Right renal cortex interstitium (tissue), 3 donors: ENCODE results near the gene MAMDC2. TPM values are rescaled to one million over a fixed set of nuclear protein-coding genes. Genes with fewer than 3 reads are reported as not detected.

Experiments
- DNase-seq, 3 donors: peaks; one replicate each; pipeline ENCODE4 v3.0.0-alpha.2; 2013; ENCODE audit warnings: low read depth in 3 of 3, low spot score in 2 of 3
- polyA plus RNA-seq, 3 donors: library from polyadenylated mRNA; unstranded; fragments of 120-200 nt; gene quantifications; one replicate each; pipeline ENCODE4 v1.2.1, GENCODE V29; 2013; ENCODE audit not compliant: insufficient read length in 3 of 3

MAMDC2 gene
- polyA plus RNA-seq, 3 donors, result 7.0 to 8.6 (median 7.3) TPM

DNA sequence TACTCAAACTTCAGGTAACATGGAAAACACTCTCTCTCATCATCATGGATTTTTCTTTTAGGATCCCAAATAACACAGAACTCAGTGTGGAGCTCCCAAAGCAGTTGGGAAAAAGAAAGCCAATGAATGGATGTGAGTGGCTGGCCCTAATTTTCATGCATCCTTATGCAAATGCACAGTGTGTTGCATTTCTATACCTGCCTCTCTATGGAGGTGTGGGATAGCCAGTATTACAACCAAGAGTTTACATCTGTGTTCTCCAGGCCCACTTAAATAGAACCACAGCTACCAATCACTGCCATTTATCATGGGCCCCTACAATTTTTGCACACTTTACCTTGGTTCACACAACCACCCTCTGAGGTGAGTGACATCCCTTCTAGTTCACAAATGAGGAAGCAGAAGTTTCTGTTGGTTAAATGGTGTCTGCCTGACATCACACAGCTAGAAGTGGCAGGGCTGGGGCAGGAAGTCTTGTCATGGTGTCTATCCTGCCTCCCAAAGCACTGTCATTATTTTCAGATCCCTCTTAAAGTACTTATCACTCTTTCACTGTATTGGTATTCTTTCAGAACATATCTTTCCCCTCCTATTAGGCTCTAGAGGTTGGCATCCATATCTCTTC lies 17.3 kb downstream of the MAMDC2 start:
- no peak for DNase-seq

DNA sequence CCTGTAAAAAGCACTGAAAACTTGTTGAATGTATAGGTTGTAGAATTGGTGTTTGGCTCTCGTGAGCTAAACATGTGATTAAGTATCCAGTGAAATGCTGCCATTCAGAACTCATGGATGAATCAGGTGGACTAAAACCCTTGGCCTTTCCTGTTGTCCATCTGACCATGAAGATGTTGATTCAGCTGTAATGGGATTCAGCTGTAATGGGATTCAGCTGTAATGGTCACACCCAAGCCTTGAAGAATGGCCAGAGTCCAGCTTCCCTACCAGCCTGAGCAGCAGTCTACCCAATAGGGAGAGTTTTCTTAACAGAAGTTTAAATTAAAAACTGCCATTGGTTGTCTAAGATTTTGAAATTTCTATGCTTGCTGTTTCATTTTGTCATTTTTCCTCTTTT lies 18.1 kb downstream of the MAMDC2 start:
- DNase-seq, result no peak

DNA sequence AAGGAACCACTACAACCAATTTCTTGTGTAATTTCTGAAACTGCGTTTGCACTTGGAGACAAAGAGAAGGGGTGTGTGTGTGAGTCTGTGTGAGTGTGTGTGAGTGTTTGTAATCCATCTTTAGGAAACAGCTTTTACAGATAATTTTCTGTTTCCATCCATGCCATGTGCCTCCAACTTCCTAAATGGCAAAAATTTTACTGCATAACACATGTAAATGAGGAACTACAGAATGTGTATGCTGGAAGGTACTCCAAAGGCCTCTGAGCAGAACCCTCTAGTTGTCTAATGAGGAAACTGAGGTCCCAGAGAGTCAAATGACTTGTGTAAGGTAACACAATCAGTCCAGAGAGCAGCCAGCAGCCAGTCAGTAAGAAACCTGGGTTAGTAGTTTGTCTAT lies 20.8 kb downstream of the MAMDC2 start:
- DNase-seq, result no peak

DNA sequence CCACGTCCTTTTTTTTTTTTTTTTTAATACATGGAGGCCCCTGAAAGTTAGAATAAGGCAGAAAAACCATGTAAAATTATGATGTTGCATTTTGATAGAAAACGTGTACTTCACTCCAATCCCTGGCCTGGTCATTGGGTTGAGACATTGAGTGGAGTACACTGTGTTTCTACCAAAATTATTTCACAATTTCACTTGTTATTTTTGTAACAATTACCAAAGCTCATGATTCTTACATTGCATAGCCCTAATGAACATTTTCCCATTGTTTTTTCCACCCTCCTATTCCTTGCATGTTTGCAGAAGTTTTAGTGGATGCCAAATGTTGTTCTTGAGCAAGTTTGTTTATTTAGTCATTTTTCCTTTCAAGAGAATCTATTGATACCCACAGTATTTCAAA lies 21.9 kb downstream of the MAMDC2 start:
- DNase-seq, result no peak

DNA sequence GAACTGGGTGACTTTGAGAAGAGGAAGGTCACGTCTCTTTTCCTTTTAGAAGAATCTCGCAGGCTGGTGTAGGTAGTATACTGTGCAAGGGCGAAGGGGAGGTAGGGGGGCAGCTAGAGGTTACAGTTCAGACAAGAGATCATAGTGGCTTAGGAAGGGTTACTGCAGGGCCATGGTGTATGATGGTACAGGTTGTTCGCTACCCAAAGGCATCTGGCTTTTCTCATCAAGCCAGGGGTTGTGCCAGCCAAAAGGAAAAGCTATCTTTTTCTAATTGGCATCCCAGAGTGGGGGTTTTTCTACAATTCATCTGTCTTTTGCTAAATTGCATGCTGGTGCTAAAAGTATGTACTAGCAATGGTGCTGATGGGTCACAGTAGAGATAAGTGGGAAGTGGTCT lies 22.8 kb downstream of the MAMDC2 start:
- no peak for DNase-seq

DNA sequence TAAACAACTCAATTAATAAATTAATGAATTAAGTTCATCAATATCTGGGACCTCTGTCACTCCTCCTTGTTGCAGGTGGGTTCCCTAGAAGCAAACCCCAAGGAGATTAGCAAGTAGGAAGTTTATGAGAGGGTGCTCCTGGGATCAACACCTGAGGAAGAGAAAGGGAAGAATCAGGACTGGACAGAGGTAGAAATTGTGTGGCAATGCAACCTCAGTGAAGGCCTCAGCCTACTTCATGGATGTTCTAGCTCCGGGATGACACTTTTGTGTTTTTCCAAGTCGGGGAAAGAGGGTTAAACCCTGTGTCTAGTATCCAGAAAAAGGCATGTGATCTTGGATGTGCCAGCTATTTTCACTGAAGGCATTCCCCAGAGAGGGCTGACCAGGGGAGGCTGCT lies 23.2 kb downstream of the MAMDC2 start:
- no peak for DNase-seq

DNA sequence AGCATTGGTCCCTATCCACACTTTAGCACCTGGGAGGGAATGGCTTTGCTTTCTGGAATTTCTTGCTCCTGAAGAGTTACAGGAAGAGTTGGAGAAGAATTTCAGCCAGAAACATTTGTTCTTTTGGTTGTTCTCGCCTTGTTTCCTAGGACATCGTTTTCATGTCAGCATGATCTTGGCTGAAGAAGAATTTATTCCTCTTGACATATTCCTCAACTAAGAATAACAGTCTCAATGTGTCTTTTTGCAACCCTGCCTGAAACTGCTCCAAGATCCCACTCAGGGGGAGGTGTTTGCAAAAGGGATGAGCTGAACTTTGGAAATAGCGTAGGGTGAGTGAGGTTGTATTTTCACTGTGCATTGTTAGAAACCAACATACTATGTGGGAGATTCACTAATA lies 26.1 kb downstream of the MAMDC2 start:
- DNase-seq, result no peak

DNA sequence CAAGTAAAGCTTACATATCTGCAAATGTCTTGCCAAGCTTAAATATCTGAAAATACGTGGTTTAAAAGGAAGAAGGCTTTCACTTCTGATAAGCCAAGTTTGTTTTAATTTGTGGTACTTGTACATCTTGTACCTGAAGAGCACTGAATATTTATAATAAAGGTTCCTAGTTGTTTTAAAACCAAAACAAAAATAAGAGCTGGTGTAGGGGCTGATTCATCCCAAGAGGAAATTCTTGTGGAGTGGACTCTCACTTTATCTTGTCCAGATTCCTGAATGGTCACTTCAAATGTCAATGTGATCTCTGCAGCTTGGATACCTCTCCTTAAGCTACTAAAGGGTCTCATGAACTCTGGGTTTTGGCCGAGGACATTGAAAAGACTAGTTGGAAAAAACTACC lies 29.5 kb downstream of the MAMDC2 start:
- no peak for DNase-seq

DNA sequence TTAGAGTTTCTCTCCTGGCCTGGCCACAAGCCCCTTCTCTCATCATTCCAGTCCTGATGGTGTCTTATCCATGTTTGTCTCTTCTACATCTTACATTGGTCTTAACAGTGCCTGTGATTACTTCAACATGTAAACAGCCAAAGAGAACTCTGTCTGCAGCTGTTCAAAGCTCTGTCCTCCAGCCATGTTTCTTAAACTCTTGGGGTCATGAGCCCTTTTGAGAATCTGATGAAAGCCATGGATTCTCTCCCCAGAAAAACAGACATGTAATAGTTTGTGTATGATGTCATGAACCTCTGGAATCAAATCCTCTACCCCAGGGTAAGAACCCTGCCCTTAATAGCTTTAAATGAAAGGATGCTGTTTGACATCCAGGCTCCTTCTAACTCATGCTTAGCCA lies 30.1 kb downstream of the MAMDC2 start:
- no peak for DNase-seq

DNA sequence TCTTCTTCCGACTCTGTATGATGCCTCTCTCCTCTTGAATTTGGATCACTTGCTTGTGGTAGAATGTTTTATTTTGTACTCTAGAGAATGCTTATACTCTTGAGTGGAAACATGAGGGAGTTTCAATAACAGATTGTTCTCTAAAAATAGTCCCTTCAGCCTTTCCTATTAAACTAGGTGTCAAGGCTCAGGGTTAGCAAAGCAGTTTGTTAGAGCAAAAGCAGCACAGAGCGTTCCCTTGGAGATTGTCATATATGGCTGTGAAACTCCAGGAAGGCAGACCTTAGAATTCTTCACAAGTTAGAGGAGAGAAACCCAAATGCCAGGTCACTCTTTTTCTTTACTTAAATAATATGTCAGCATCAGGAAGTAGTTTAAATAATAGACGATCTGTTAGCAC lies 33.0 kb downstream of the MAMDC2 start:
- DNase-seq, result no peak

DNA sequence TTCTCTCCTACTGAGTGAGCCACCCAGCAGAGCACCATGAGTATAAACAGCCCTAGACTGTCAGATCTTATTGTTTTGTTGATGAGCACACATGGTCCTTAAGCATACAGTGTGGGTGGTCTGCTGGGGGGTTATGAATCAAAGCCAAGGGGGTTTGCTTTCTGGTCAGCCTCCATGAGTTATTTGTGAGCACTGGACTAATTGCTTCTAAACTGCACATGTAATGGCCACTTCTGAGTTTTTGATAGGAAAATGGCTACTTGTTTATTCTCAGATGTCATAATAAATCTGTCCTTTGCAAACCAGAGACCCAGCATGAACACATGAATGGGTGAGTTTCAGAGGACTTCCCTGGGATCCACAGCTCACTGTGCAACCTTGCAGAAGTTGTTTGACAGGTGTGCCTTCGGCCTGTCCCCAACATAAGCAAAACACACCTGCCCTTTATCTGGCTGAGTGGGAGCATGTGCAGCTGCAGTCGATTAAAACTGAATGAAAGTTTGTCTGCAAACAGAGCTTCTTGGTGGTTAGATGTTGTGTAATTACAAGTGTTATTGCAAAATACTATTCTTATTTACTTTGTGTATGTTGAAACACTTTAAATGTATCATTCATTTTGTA lies 35.9 kb downstream of the MAMDC2 start:
- DNase-seq, result no peak

DNA sequence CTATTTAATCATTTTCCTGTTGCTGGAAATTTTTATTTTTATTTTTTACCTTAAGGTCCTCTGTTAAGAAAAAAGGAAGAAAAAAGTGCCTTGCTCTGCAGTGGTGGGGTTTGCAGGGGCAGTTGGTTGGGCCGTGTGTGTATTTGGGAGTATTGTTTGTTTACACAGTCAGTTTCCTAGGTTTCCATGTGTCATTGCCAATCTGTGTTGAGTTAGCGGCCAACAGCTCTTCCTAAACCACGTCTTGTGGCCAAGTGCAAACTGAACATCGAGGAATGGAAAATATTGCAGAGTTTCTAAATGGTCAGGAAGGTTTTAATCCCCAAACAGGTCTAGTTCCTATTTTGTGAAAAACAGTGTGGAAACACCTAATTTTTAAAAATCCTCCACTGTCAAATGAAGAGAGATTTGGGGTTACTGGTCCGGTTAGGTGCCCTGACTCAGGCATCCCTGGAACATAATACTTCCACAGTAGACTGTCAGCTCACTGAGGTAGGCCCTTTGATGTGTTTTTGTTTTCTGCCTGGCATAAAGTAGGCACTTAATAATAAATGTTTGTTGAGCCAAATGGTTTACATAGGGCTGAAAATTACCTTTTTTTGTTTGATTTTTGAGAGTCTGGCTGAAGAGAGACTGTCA lies 37.0 kb downstream of the MAMDC2 start:
- no peak for DNase-seq

DNA sequence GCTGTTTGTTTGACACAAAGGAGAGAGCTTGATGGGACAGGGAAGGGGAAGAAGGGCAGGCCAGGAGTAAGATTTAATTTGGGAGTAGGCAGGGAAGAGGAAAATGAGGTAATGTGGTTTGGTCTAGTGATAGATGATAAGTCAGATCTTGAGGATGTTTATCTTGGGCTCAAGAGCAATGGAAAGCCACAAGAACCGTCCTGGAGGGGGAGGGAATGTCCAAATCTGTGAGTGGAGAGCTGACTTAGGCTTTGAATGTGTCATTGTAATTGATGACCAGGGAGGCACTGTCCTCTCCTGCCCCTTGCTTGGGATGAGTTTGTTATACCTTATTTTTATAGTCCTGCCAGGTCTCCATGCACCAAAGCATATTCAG lies 37.5 kb downstream of the MAMDC2 start:
- DNase-seq, result no peak

DNA sequence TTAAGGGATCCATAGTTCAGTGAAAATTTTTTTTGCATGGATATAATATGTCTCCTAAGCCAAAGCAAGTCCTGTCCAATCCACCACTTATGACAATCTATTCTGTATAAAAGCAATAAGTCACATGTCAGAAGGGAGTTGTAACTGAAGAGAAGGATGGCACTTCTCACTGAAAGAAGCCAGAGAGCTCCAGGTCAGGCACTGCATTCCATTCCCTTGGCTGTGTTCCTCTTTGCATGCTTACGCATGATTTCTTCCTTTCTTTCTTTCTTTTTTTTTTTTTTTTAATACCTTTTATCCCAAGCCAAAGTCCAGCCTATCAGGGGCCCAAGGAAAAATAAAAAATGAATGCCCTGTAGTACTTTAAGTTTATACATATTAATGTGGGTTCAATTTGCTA lies 39.8 kb downstream of the MAMDC2 start:
- DNase-seq, result no peak

DNA sequence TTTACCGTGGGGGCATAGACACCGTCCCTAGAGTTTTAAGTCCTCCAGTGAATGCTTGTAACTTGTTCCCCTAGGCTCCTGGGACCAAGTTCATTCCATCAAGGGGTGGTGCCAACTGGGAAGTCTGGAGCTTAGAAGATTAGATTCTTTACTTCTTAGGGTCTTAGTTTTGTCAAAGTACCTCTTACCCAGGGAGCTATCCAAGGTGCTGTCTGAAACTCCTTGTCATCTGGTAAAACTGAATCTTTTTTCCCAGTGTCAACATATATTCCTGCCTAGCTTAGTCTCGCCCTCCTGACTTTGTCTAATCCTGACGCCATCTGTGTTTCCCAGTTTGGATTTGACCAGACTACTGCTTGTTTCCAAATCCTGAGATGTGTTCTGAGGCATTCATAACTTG lies 41.6 kb downstream of the MAMDC2 start:
- peak; percentile 23 to 45 (median 31) for DNase-seq

DNA sequence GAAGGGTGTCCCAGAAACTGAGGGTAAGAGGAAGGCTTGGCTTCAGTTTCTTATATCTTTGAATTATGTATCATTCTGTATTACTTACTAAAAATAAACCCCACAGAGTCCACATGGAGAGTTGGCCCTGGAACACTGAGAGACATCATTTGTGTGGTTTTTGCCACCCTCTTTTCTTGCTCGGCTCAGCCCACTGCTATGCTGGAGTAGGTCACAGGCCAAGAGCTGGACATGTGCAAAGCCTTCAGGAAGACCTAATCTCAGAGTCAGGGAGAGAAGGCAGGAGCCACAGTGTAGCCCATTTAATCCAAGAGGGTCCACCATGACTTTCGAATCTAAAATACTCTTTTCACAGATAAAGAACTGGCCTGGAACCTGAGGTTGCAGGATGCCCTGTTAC lies 47.5 kb downstream of the MAMDC2 start:
- DNase-seq, result no peak

DNA sequence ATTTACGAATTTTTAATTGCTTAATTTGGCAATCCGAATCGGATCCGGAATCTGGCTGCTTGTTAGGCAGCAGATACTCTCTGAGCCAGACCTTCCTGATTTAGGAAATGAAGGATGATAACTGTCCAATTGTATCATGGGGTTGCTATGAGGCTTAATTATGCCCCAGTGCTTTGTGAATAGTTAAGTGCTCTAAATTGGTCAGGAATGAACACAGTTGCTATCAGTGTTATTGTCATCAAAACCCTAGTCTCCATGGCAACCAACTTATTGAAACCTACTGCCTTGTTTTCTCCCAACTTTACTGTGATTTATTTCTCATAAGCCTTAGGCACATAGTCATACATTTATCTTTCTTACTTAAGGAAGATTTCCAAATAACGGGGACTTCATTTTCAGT lies 47.9 kb downstream of the MAMDC2 start:
- DNase-seq, result no peak

DNA sequence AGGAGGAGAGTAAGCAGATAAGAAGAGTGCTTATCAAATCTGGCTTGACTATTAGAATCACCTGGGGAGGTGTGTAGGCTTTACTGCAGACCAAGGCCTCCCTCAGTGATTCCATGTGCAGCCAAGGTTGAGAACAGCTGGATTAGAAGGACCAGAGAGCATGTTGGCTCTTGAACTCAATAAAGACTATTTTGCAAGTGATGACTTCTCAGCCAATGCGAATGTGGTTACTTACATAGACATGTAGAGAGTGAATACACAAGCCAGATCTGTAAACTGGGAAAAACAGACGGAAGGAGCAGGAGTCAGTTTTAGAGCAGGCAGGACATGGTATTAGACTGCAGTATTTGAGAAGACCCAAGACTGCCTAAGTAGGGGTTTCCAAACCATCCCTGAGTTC lies 48.5 kb downstream of the MAMDC2 start:
- no peak for DNase-seq

DNA sequence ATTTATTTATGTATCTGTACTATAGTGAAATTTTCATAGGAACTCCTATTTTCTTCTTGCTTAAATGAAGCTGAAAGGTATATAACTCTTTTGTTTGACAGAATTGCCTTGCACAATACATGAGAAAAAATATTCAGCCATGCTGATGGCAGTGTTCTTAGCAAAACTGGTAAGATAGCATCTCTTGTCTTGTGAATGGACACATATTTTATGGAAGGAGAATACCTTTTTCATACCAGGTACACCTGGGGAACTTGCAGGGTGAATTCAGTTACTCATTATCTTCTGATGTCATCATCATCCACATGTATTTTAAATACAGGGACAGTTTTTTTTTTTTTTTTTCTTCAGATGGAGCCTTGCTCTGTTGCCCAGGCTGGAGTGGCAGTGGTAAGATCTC lies 49.4 kb downstream of the MAMDC2 start:
- no peak for DNase-seq

DNA sequence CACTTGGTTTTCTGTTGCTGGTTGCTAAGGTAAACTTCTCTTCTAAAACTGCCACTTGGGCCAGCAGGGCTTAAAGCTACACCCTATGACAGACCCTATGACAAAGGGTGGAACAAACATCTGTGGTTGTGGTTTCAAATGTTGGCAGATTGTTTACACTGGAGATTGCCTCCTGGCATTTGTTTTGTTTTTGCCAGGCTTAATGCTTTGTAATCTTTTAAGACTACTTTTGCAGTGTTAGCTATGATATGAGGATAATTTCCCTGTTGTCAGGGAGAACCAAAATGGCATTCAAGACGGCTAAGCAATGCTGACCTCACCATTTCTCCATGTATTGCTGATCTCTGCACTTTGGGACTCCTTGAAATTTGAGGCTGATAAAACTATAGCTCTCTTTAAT lies 50.3 kb downstream of the MAMDC2 start:
- no peak for DNase-seq

DNA sequence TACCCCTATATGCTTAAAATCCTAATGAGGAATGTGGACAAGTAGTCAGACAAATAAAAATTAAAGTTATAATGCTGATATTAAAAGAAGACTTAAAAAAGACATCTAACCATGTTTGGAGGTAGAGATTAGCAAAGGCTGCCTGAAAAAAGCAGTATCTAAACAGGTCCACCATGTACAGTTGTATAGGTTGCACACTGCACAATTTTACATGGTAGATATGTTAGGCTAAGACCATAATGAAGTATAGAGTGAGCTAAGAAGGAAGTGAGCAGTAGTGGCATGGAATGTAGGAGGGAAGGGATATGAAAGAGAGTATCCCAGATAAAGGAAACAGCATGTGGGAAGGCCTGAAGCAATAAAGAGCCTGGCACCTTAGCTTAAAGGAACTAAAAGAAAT lies 51.1 kb downstream of the MAMDC2 start:
- DNase-seq, result no peak

DNA sequence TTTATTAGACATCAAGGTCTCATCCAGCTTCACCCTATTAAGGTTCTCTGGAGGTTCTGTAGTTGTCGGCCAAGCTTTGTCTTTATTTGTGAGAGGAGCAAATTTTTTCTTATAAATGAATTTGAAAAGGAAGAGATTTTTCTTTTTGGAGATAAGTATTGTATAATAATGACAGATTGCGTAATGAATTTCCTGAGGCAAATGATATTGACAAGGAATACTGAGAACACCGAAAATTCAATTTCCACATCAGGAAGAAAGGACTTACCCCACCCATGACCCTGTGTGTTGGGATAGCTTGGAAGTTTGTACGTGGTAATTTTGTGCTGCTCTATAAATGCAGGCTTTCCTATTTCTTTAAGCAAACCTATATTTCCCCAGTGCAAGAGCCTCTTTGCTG lies 53.5 kb downstream of the MAMDC2 start:
- no peak for DNase-seq

DNA sequence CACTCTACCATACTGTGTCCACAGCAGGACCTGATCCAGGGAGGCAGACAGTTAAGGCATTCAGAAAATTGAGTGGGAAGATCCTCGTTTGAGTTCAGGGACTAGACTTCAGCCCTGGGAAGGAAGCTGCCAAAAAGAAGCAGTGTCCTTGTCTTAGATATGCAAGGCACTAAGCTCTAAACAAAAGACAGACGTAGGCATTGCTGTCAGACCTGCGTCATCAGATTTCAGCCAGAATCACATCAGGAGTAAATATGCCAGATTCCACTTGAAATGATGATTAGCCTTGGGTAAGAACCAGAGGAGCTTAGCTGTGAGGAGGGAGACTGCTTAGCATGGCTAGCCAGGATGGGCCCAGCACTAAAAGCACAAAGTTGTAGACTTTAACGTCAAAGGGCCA lies 56.7 kb downstream of the MAMDC2 start:
- no peak for DNase-seq
